Loucy (cell line): ENCODE data around the gene P2RX2.

Source experiments
- EZH2phosphoT487 ChIP-seq: fragments of 200-600 bp; IDR thresholded peaks from 2 replicates; pipeline ENCODE4 v1.6.1; 2018; ENCODE audit warnings: antibody characterized with exemption, mild to moderate bottlenecking, moderate library complexity, borderline replicate concordance
- TF ChIP-seq, protein P1 (sequence below): fragments of 200-600 bp; sonication (generic); conservative IDR thresholded peaks from 2 replicates; pipeline ENCODE4 v1.5.1; 2014; ENCODE audit warnings: mild to moderate bottlenecking, antibody characterized with exemption, low read length

DNA sequence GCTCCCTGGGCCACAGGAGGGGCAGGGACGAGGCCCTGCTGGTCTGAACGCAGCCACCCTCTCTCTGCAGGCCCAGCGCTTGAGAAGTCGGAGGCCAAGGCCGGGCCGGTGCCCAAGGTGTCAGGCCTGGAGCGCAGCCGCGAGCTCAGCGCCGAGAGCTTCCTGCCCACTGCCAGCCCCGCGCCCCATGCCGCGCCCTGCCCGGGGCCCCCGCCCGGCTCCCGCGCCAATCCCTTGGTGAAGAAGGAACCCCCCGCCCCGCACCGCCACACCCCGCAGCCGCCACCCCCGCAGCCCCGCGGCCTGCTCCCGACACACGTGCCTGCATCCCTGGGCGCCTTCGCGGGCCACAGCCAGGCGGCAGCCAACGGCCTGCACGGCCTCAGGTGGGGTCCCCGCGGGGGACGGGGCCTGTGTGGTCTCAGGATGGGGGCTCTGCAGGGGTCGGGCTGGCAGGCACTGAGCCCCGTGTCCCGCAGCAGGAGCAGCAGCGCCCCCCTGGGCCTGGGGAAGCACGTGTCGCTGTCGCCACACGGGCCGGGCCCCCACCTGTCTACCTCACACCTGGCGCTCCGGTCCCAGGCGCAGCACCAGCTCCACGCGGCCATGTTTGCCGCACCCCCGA, 48.6 kb upstream of the P2RX2 start:
- TF ChIP-seq, protein P1, sequence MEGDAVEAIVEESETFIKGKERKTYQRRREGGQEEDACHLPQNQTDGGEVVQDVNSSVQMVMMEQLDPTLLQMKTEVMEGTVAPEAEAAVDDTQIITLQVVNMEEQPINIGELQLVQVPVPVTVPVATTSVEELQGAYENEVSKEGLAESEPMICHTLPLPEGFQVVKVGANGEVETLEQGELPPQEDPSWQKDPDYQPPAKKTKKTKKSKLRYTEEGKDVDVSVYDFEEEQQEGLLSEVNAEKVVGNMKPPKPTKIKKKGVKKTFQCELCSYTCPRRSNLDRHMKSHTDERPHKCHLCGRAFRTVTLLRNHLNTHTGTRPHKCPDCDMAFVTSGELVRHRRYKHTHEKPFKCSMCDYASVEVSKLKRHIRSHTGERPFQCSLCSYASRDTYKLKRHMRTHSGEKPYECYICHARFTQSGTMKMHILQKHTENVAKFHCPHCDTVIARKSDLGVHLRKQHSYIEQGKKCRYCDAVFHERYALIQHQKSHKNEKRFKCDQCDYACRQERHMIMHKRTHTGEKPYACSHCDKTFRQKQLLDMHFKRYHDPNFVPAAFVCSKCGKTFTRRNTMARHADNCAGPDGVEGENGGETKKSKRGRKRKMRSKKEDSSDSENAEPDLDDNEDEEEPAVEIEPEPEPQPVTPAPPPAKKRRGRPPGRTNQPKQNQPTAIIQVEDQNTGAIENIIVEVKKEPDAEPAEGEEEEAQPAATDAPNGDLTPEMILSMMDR: no peak
- no peak for TF ChIP-seq EZH2phosphoT487
